Left colon (tissue), 2 donors: Measurements from ENCODE around the gene EVA1B. TPM values are rescaled to one million over a fixed set of nuclear protein-coding genes. Genes with fewer than 3 reads are reported as not detected.

Experiments
- ATAC-seq: fragments of 200-7000 bp; cut with Tn5 transposase; one replicate; pipeline ENCODE4 v1.9.1; 2020; ENCODE audit warnings: mild to moderate bottlenecking, moderate library complexity
- DNase-seq, 2 donors: peaks; one replicate each; pipeline ENCODE4 v3.0.0-alpha.2; 2020
- intact Hi-C, 2 donors: fragments of 100-400 bp; cut with DNase I in 1 of 2; cut with micrococcal nuclease in 1 of 2; formaldehyde crosslinking; loops; one replicate each; pipeline versions ENCODE4 v1.11.2 to v1.14.0; 2022; cut with DNase I, micrococcal nuclease
- total RNA-seq, 2 donors: library from RNA; stranded (reverse); fragmentation: NEBNext Ultra II Directional; extraction: Animal tissue kit (Norgen Biotek cat#: 25700); gene quantifications; one replicate each; pipeline ENCODE4 v1.2.1, GENCODE V29; 2021
- donor health status: DM: no; HTN: no; CAD: no.
- donor health status: DM: yes; HTN: yes; CAD: no.

Gene EVA1B
- total RNA-seq, 2 donors from 2014 or later = 2.9 to 8.9 TPM

- intact Hi-C loops = no loop called here
- no peak for DNase-seq
- no peak for ATAC-seq
These were observed 24.8 kb downstream of the EVA1B start for GRCh38 chr1:36298640-36299039.

GRCh38 chr1:36297062-36297461 lies 26.4 kb downstream of the EVA1B start:
- DNase-seq (no peak), ATAC-seq (peak; percentile 66)
- intact Hi-C loops = no loop called here

GRCh38 chr1:36295390-36295789 lies 28.1 kb downstream of the EVA1B start:
- intact Hi-C loops = no loop called here
- ATAC-seq (no peak), DNase-seq (no peak)

- ATAC-seq = no peak
- DNase-seq = no peak
- intact Hi-C loops = loop anchor here (5.0 to 10.0 kb wide), 3 partner anchors 103 to 193 kb away; partner anchors contain the start of gene TRAPPC3 (in 1 of the 2)
These were observed 35.9 kb downstream of the EVA1B start for GRCh38 chr1:36287595-36287994.

GRCh38 chr1:36286802-36287201 lies 36.6 kb downstream of the EVA1B start:
- no peak for ATAC-seq
- DNase-seq = no peak
- intact Hi-C loops = loop anchor here (5.0 to 10.0 kb wide), 3 partner anchors 102 to 192 kb away; partner anchors contain the start of gene TRAPPC3 (in 1 of the 2)

- intact Hi-C loops = loop anchor here (5.0 to 10.0 kb wide), 3 partner anchors 101 to 191 kb away; partner anchors contain the start of gene TRAPPC3 (in 1 of the 2)
- DNase-seq (peak; percentile 44 to 73), ATAC-seq (peak; percentile 86)
These were observed 37.9 kb downstream of the EVA1B start for GRCh38 chr1:36285443-36286101.

GRCh38 chr1:36284517-36284916 lies 38.9 kb downstream of the EVA1B start:
- ATAC-seq (no peak), DNase-seq (no peak)
- intact Hi-C loops = loop anchor here in 1 of 2 donors (10.0 kb wide), 2 partner anchors 100 to 190 kb away; no protein-coding TSS in a partner anchor

GRCh38 chr1:36284061-36284460 lies 39.4 kb downstream of the EVA1B start:
- no peak for ATAC-seq
- intact Hi-C loops = loop anchor here in 1 of 2 donors (10.0 kb wide), 2 partner anchors 99 to 189 kb away; no protein-coding TSS in a partner anchor
- no peak for DNase-seq

- DNase-seq = peak in 1 of 2 donors; percentile 20
- intact Hi-C loops = loop anchor here in 1 of 2 donors (10.0 kb wide), 2 partner anchors 95 to 185 kb away; no protein-coding TSS in a partner anchor
- ATAC-seq = peak; percentile 56
These were observed 43.6 kb downstream of the EVA1B start for GRCh38 chr1:36279789-36280296.

GRCh38 chr1:36279110-36279788 lies 44.2 kb downstream of the EVA1B start:
- ATAC-seq (no peak), DNase-seq (no peak)
- intact Hi-C loops = no loop called here

- no peak for DNase-seq
- intact Hi-C loops = no loop called here
These were observed 46.8 kb downstream of the EVA1B start for GRCh38 chr1:36276688-36277087.

GRCh38 chr1:36274201-36274600 lies 49.2 kb downstream of the EVA1B start:
- intact Hi-C loops = no loop called here
- no peak for DNase-seq
- no peak for ATAC-seq

More at GRCh38 chr1:36276688-36277087, 46.8 kb downstream of the EVA1B start:
- no peak for ATAC-seq

- ATAC-seq (no peak), DNase-seq (no peak)
- intact Hi-C loops = no loop called here
These were observed 50.4 kb downstream of the EVA1B start for GRCh38 chr1:36273024-36273423.

Other genes with a start within 250 kb of the EVA1B start
- not detected for gene TEKT2, start 239.6 kb downstream of the EVA1B start, total RNA-seq
- 10 to 100 TPM; 22.2 to 22.3 TPM for gene ADPRS, start 234.8 kb downstream of the EVA1B start, total RNA-seq
- gene COL8A2, start 198.4 kb downstream of the EVA1B start, total RNA-seq = 1 to 10 TPM in 1 of 2 donors, under 1 TPM in 1; 0.55 to 1.8 TPM
- gene TRAPPC3, start 174.2 kb downstream of the EVA1B start, total RNA-seq = 10 to 100 TPM; 62.4 to 63.0 TPM
- gene MAP7D1, start 167.5 kb downstream of the EVA1B start, total RNA-seq = 10 to 100 TPM; 38.3 to 62.5 TPM
- 10 to 100 TPM; 78.7 to 79.7 TPM for gene THRAP3, start 99.2 kb downstream of the EVA1B start, total RNA-seq
- gene SH3D21, start 17.3 kb downstream of the EVA1B start, total RNA-seq = 10 to 100 TPM; 14.6 to 30.6 TPM
- 10 to 100 TPM; 55.6 to 67.0 TPM for gene STK40, start 62.3 kb upstream of the EVA1B start, total RNA-seq
- gene LSM10, start 74.3 kb upstream of the EVA1B start, total RNA-seq = 10 to 100 TPM; 24.1 to 24.2 TPM
- 1 to 10 TPM; 2.7 to 3.1 TPM for gene OSCP1, start 126.8 kb upstream of the EVA1B start, total RNA-seq
- 10 to 100 TPM; 43.6 to 54.9 TPM for gene MRPS15, start 140.7 kb upstream of the EVA1B start, total RNA-seq
- gene CSF3R, start 159.3 kb upstream of the EVA1B start, total RNA-seq = 1 to 10 TPM; 2.5 to 2.9 TPM